ENCODE results near the gene G6PC3. TPM values are rescaled to one million over a fixed set of nuclear protein-coding genes. Genes with fewer than 3 reads are reported as not detected.
"Not testable (repeated sequence)": the region's sequence is repeated elsewhere in the genome, so short reads cannot be mapped to it uniquely, and the experiment has no call there.

G6PC3 gene
- total RNA-seq, 1 experiment from 2014 or later, result 104 TPM

DNA sequence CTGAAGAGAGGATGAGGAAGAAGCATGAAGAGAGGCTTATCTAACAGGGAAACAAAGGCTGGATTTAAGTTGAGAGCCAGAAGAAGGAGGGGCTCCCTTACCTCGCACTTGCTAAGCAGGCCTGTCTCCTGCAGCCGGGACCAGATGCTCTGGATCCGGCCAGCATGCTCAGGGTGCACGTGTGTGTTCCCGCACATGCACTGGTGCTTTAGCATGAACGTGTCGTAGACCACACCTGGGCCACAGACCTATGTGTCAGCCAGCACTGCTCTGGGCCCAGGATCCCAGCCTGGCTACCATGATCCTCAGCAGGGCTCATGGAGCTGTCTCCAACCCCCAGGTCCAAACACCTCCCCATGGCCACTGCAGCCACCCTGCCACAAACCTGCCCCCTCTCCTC, 14.4 kb downstream of the G6PC3 start:
- Histone ChIP-seq H3K4me3 (ENCODE audit: insufficient read depth, low read depth, low read length) (no peak overlapping the region), H3K27me3 (ENCODE audit: control insufficient read depth, insufficient read depth, low read length) (no peaks in the 10 kb centered on the region), H3K36me3 (replicated peaks; ENCODE audit: control insufficient read depth, insufficient read depth, low read length) (peaks cover 17% of the 10 kb centered on the region)
- no peak for DNase-seq

DNA sequence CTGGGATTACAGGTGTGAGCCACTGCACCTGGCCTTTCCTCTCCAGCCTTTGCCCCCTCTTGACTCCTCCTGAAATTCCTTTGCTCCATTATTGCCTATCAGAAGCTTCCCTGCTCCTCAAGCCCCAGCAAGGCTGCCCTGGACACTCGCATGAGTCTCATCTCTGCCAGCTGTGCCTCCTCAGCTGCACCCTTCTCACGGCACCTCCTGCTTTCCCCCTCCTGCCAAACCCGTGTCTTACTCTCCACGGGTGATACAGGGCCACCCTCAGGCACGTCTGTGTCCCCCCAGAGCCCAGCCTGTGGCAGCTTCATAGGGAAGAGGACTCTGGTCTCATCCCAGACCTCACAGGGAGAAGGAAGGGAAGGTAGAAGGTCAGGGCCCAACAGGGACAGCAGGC, 15.4 kb downstream of the G6PC3 start:
- no peak for DNase-seq
- Histone ChIP-seq H3K27me3 (ENCODE audit: control insufficient read depth, insufficient read depth, low read length) (no peaks in the 10 kb centered on the region), H3K36me3 (replicated peaks; ENCODE audit: control insufficient read depth, insufficient read depth, low read length) (peaks cover 14% of the 10 kb centered on the region), H3K4me3 (ENCODE audit: insufficient read depth, low read depth, low read length) (no peak overlapping the region)

DNA sequence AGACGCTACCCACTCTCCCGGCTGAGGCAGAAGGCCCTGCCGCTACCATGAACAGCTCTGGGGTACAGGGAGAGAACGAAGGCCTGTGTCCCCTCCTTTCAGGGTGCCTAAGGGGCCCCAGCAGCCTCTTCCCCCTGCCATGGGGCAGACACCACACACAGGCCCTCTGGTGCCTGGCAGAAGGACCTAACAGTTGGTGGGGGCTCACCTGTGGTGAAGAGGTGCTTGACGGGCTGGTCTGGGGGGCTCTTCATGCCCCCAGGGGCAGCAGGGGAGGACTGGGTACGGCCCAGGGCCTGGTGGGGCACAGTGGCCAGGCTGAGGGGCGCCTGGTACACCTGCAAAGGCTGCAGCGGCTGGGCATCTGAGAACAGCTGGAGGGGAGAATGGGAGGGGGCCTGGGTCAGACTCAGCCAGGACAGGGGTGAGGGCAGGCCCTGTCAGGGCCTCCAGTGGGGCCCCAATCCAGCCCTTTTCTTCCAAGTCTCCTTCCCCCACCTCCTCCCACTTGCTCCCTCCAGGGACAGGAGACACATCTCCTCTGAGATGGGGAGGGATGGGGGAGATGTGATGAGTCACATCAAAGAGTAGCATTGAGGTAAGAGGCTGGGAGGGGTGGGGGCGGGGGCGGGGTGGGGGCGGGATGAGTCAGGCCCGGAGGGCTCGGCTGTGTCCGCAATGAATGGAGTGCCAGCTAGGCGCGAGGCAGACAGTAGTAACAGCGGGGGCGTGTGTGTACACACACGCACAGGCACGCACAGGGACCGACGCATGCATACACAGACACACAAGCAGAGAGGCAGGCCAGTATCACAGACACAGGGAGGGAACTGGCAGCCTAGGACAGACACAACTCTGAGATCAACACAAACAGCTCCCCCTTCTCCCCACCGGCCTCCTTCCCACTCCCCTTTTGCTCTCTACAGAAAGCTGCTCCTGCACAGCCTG, 16.1 kb downstream of the G6PC3 start:
- H3K4me3 ChIP-seq (ENCODE audit: insufficient read depth, low read depth, low read length), result peak overlapping the region; percentile 26
- no peaks in the 10 kb centered on the region for H3K27me3 ChIP-seq (ENCODE audit: control insufficient read depth, insufficient read depth, low read length)
- H3K36me3 ChIP-seq (replicated peaks; ENCODE audit: control insufficient read depth, insufficient read depth, low read length), result peaks cover 19% of the 10 kb centered on the region
- peak; percentile 93 for DNase-seq

DNA sequence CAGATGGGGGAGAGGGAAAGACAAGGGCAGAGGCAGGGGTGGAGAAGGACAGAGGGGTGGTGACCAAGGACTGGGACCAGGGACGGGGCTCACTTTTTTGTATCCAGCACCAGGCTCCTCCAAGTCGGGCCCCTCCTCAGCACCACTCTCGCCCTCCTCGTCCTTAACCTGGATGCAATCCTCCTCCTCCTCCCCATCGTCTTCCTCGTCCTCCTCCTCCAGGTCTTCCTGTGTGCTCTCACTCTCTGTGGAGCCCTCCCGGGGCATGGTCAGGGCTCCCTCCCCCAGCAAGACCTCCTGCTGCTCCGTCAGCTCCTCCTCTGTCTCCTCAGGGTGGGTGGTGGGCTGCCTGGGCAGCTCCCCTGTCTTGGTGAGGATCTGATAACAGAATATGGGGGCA, 16.8 kb downstream of the G6PC3 start:
- Histone ChIP-seq H3K27me3 (ENCODE audit: control insufficient read depth, insufficient read depth, low read length) (no peaks in the 10 kb centered on the region), H3K36me3 (replicated peaks; ENCODE audit: control insufficient read depth, insufficient read depth, low read length) (peaks cover 21% of the 10 kb centered on the region), H3K4me3 (ENCODE audit: insufficient read depth, low read depth, low read length) (peak overlapping the region; percentile 26)
- peak; percentile 82 for DNase-seq

DNA sequence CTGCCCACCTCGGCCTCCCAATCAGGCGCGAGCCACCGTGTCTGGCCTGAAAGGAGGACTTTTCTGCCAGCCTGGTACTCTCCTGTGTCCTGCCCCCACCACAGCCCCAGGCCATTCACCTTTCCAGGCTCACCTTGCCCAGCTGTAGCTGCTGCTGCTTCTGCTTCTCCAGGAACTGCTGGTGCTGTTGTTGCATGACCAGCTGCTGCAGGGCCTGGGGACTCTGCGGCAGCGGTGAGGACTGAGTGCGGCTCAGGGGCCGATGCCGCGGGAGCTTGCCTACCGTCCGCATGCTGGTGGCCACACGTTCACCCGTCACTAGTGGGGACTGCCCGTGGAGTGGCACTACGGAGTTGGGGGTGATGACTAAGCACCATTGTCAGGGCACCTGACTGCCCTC, 17.7 kb downstream of the G6PC3 start:
- Histone ChIP-seq H3K27me3 (ENCODE audit: control insufficient read depth, insufficient read depth, low read length) (no peaks in the 10 kb centered on the region), H3K4me3 (ENCODE audit: insufficient read depth, low read depth, low read length) (no peak overlapping the region), H3K36me3 (replicated peaks; ENCODE audit: control insufficient read depth, insufficient read depth, low read length) (peaks cover 17% of the 10 kb centered on the region)
- peak; percentile 42 for DNase-seq

DNA sequence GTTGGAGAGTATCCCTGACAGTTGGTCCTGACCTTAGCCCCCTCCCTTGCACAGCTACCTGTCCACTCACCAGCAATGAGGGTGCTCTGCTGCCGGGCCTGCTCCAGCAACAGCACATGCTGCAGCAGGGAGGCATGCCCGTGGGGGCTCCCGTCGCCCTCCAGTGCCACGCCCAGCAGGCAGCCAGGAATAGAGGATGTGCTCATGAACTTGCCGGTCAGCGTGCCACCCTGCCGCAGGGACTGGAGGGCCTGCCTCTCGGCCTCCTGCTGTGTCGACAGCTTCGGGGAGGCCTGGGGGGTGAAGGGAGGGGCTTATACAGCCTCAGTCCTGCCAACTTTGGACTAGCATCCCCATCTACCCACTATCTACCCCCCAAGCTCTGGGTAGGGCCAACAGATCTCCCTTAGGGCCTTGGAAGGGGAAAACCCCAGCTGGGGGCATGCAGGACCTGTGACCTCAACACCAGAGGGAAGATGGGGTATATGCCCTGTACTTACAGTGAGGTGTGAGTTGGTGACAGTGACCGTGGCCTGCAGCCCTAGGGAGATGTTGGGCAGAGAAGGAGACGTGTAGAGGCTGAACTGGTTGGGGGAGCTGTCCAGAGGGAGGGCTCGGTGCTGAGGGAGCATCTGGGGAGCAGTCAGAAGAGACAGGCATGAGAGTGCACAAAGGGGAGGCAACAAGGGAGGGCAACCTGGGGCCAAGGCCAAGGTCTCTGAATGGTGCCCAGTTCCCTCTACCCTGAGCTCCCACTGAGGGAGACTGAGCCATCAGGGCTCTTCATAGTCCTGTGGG, 20.9 kb downstream of the G6PC3 start:
- H3K27me3 ChIP-seq (ENCODE audit: control insufficient read depth, insufficient read depth, low read length), result no peaks in the 10 kb centered on the region
- no peak overlapping the region for H3K4me3 ChIP-seq (ENCODE audit: insufficient read depth, low read depth, low read length)
- DNase-seq, result peak; percentile 36
- H3K36me3 ChIP-seq (replicated peaks; ENCODE audit: control insufficient read depth, insufficient read depth, low read length), result peaks cover 11% of the 10 kb centered on the region

DNA sequence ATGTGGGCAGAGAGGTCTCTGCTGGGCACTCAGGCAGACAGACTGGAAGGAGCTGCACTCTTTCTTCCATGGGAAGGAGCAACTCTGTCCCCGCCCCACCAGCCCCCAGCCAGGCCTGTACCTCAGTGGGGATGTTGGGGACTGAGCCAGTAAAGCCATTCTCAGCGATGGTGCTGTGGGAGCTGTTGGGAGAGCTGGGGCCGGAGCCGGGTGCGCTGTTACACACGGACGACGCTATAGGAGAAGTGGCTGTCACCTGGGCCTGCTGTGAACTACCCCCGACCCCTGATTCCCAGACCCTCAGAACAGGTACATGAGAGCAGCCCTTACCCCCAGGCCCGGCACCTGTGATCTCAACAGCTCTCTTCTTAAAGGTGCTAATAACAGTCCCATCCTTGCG, 21.5 kb downstream of the G6PC3 start:
- no peak overlapping the region for H3K4me3 ChIP-seq (ENCODE audit: insufficient read depth, low read depth, low read length)
- peaks cover 11% of the 10 kb centered on the region for H3K36me3 ChIP-seq (replicated peaks; ENCODE audit: control insufficient read depth, insufficient read depth, low read length)
- H3K27me3 ChIP-seq (ENCODE audit: control insufficient read depth, insufficient read depth, low read length), result no peaks in the 10 kb centered on the region
- DNase-seq, result peak; percentile 31

DNA sequence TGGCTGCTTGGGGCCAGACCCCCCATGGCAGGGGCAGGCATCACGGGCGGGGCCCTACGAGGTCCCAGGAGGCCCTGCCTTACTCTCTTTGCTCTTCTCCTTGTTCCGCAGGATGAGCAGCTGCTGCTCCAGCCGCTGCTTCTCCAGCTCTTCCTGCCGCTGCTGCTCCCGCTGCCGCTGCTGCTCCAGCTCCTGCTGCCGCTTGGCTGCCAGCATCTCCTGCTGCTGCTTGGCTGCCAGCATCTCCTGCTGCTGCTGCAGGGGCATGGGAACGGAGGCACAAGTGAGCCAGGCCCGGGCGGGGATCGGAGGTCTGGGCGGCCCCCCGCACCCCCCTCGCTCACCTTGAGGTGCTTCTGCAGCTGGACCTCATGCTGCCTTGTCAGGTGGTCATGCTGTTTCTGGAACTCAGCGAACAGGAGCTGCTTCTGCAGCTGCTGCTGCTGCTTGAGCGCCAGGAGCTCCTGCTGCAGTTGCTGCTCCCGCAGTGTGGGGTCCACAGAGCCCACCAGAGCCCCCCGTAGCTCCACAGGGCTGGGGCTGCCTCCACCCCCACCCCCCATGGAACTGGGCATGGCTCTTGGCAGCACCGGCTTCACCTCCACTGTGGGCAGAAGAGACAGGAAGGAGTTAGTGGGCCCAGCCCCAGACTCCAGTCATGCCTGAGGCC, 22.8 kb downstream of the G6PC3 start:
- H3K4me3 ChIP-seq (ENCODE audit: insufficient read depth, low read depth, low read length), result no peak overlapping the region
- no peak for DNase-seq
- peaks cover 11% of the 10 kb centered on the region for H3K36me3 ChIP-seq (replicated peaks; ENCODE audit: control insufficient read depth, insufficient read depth, low read length)
- no peaks in the 10 kb centered on the region for H3K27me3 ChIP-seq (ENCODE audit: control insufficient read depth, insufficient read depth, low read length)

DNA sequence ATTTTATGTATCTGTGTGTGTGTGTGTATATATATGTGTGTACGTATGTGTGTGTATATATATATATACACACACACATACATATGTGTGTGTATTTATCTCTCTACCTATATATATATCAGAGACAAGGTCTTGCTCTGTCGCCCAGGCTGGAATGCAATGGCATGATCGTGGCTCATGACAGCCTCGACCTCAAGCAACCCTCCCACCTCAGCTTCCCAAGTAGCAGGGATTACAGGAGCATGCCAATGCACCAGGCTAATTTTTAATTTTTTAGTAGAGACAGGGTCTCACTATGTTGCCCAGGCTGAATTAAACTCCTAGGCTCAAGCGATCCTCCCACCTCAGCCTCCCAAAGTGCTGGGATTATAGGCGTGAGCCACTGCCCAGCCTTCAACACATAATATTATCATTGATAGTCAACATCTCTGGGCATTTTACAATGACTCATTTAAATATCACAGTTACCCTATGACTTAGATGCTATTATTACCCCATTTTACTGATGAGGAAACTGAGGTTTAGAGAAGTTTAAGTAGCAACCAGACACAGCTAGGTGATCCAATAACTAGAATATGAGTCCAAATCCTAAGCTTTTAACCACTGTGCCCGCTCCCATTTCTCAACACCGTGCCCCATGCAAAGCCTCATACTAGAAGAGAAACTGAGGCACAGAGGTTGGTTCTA, 24.3 kb downstream of the G6PC3 start:
- Histone ChIP-seq H3K4me3 (ENCODE audit: insufficient read depth, low read depth, low read length) (no peak overlapping the region), H3K36me3 (replicated peaks; ENCODE audit: control insufficient read depth, insufficient read depth, low read length) (peaks cover 10% of the 10 kb centered on the region), H3K27me3 (ENCODE audit: control insufficient read depth, insufficient read depth, low read length) (no peaks in the 10 kb centered on the region)
- DNase-seq, result no peak

DNA sequence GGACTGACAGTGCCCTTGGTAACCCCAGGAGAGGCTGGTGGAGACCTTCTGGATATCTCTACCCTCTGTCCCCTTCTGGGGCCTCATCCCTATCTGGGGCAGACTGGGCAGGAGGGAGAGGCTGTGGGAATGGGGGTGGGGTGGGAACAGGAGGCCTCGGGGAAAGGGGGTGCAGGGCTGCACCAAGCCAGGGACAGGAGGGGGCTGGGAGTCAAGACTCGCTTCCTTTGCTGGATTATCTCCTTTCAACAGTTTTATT, 24.8 kb downstream of the G6PC3 start:
- H3K36me3 ChIP-seq (replicated peaks; ENCODE audit: control insufficient read depth, insufficient read depth, low read length), result peaks cover 10% of the 10 kb centered on the region
- DNase-seq, result no peak
- H3K4me3 ChIP-seq (ENCODE audit: insufficient read depth, low read depth, low read length), result no peak overlapping the region
- no peaks in the 10 kb centered on the region for H3K27me3 ChIP-seq (ENCODE audit: control insufficient read depth, insufficient read depth, low read length)

DNA sequence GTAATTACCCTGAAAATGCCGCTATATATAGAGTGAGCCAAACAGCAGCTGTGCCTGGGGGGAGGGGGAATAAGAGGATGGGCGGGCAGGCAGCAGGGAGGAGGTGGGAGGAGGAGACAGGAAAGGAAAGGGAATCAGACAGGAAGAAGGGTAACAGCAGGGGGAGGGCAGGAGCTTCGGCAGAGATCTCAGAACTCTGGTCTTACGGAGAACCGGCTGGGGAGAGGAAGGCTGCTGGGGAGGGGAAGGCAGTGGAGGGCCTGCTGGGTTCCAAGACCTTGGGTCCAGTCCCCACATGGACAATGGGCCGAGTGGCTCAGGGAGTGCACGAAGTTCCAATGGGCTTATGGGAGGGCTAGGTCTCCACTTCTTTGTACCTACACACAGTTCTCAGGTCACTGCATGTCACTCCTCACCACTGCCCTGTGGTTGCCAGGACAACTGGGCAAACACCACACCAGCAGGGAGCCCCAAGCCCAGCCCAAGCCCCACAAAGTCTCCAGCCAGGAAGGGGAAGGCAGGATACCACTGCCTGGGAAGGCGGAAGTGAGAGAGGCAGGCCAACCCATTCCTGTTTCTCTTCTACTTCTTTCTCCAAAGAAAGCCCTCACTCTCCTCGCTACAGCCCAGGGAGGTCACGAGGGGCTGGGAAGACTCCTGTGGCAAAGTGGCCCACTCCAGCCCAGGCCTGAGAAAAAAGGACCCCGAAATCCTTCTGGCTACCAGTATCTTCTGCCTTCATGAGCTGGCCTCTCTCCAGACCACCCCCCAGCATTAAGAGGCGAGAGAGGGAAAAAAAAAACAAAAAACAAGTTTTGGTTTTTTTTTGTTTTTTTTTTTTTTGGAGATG, 25.3 kb downstream of the G6PC3 start:
- peaks cover 10% of the 10 kb centered on the region for H3K36me3 ChIP-seq (replicated peaks; ENCODE audit: control insufficient read depth, insufficient read depth, low read length)
- DNase-seq, result peak; percentile 93
- H3K4me3 ChIP-seq (ENCODE audit: insufficient read depth, low read depth, low read length), result peak overlapping the region; percentile 40
- H3K27me3 ChIP-seq (ENCODE audit: control insufficient read depth, insufficient read depth, low read length), result no peaks in the 10 kb centered on the region

DNA sequence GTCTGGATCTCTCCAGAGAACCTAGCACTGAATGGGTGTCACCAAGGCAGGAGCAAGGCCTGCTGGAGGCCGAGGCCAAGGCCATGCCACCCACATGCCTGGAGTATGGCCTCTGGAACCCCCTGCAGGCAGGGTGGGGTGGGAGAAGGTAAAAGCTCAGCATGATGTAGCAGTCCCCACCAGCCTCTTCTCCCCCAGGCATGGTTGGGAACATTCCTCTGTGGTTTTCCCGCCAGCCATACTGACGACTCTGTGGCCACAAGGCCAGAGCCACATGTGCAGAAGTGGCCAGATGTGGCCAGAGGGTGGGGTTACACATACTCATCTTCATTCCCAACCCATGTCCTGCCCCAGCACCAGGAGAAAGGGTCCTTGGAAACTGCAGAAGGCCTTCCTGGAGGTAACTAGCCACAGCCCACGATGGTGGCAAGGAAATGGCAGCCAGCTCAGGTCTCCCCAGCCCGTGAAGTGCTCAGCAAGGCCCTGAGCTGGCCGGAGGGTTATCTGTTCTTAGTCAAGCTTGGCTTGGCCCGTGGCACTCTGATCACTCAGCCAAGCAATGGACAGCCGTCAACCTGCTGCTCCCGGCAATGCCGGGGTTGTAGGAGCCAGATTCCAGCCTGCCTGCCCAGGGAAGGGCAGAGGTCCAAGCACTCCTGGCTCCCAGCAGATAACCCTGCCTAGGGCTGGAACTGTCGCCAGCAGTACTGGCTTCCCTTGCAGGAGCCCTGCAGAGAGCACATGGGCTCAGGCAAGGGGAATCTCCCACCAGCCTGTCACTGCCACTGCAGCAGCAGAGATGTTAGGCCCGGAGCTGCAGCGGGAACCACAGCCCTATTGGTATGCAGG, 26.8 kb downstream of the G6PC3 start:
- Histone ChIP-seq H3K4me3 (ENCODE audit: insufficient read depth, low read depth, low read length) (no peak overlapping the region), H3K27me3 (ENCODE audit: control insufficient read depth, insufficient read depth, low read length) (no peaks in the 10 kb centered on the region), H3K36me3 (replicated peaks; ENCODE audit: control insufficient read depth, insufficient read depth, low read length) (no peaks in the 10 kb centered on the region; the same call in 1 of the 2 replicates)
- no peak for DNase-seq

DNA sequence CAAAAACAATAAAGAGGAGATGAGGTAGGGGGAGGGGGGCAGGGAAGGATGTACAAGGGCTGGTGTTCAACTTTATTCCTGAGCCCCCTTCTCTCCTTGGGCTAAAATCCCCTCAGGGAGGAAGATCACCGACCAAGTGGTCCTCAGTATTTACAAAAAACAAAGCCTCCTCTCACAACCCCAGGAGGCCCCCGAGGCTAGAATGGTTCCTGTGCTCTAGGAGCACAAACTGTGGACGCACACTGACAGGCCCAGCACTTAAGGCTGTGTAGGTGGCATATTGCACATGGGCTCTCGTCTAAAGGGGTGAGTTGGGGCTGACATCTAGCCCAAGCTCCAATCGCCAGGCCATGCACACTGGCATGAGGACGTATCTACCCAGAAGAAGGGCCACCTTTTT, 31.3 kb downstream of the G6PC3 start:
- H3K27me3 ChIP-seq (ENCODE audit: control insufficient read depth, insufficient read depth, low read length); DNase-seq; H3K4me3 ChIP-seq (ENCODE audit: insufficient read depth, low read depth, low read length); H3K36me3 ChIP-seq (replicated peaks; ENCODE audit: control insufficient read depth, insufficient read depth, low read length): not testable (repeated sequence)

Measured in H7 (cell line).